Ishikawa (cell line): ENCODE measurements around the gene PDZRN3.

Source experiments
- CEBPB ChIP-seq: IDR thresholded peaks from 2 replicates; pipeline ENCODE4 v1.6.1; 2012
- EP300 ChIP-seq: IDR thresholded peaks from 2 replicates; pipeline ENCODE4 v1.6.1; 2012; ENCODE audit warnings: borderline replicate concordance
- FOXM1 ChIP-seq: IDR thresholded peaks from 2 replicates; pipeline ENCODE4 v1.6.1; 2012; ENCODE audit warnings: low read depth, borderline replicate concordance
- NFIC ChIP-seq: IDR thresholded peaks from 2 replicates; pipeline ENCODE4 v1.6.1; 2012
- RAD21 ChIP-seq: IDR thresholded peaks from 2 replicates; pipeline ENCODE4 v1.6.1; 2012; ENCODE audit warnings: low read depth
- TAF1 ChIP-seq: IDR thresholded peaks from 2 replicates; pipeline ENCODE4 v1.6.1; 2012; ENCODE audit warnings: low read depth, mild to moderate bottlenecking
- TEAD4 ChIP-seq: IDR thresholded peaks from 2 replicates; pipeline ENCODE4 v1.6.1; 2012
- YY1 ChIP-seq: IDR thresholded peaks from 2 replicates; pipeline ENCODE4 v1.6.1; 2012; ENCODE audit warnings: low read depth
- TF ChIP-seq, protein P1 (sequence below): IDR thresholded peaks from 2 replicates; pipeline ENCODE4 v1.6.1; 2012
- TF ChIP-seq, protein P2 (sequence below): IDR thresholded peaks from 2 replicates; pipeline ENCODE4 v1.6.1; 2012; ENCODE audit warnings: low read depth, mild to moderate bottlenecking

DNA sequence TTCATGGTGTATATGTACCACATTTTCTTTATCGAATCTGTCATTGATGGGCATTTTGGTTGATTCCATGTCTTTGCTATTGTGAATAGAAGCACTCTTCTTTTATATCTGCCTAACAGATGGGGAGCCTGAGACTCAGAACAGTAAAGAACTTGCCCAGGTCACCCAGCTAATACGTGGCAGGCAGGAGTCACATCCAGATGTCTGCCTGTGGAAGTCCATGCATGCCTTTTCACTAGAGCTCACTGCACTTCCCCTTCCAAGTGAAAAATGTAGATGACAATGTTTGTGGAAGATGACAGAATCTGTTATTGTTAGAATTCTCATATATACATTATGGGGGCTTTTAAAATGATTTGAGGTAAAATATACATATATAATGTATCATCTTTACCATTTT, 165.0 kb downstream of the PDZRN3 start:
- no peak for TF ChIP-seq CEBPB
- no peak for TF ChIP-seq YY1
- TF ChIP-seq, protein P1, sequence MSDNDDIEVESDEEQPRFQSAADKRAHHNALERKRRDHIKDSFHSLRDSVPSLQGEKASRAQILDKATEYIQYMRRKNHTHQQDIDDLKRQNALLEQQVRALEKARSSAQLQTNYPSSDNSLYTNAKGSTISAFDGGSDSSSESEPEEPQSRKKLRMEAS, result no peak
- TF ChIP-seq RAD21, result no peak
- TF ChIP-seq, protein P2, sequence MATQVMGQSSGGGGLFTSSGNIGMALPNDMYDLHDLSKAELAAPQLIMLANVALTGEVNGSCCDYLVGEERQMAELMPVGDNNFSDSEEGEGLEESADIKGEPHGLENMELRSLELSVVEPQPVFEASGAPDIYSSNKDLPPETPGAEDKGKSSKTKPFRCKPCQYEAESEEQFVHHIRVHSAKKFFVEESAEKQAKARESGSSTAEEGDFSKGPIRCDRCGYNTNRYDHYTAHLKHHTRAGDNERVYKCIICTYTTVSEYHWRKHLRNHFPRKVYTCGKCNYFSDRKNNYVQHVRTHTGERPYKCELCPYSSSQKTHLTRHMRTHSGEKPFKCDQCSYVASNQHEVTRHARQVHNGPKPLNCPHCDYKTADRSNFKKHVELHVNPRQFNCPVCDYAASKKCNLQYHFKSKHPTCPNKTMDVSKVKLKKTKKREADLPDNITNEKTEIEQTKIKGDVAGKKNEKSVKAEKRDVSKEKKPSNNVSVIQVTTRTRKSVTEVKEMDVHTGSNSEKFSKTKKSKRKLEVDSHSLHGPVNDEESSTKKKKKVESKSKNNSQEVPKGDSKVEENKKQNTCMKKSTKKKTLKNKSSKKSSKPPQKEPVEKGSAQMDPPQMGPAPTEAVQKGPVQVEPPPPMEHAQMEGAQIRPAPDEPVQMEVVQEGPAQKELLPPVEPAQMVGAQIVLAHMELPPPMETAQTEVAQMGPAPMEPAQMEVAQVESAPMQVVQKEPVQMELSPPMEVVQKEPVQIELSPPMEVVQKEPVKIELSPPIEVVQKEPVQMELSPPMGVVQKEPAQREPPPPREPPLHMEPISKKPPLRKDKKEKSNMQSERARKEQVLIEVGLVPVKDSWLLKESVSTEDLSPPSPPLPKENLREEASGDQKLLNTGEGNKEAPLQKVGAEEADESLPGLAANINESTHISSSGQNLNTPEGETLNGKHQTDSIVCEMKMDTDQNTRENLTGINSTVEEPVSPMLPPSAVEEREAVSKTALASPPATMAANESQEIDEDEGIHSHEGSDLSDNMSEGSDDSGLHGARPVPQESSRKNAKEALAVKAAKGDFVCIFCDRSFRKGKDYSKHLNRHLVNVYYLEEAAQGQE, result no peak
- no peak for TF ChIP-seq FOXM1
- TF ChIP-seq EP300, result no peak
- TF ChIP-seq TAF1, result no peak
- TF ChIP-seq TEAD4, result no peak
- no peak for TF ChIP-seq NFIC
